ENCODE data around the gene STS. TPM values are rescaled to one million over a fixed set of nuclear protein-coding genes. Genes with fewer than 3 reads are reported as not detected.
"Not testable (repeated sequence)": the region's sequence is repeated elsewhere in the genome, so short reads cannot be mapped to it uniquely, and the experiment has no call there.

The STS gene
- total RNA-seq, 2 donors from 2014 or later, result 3.6 TPM

DNA sequence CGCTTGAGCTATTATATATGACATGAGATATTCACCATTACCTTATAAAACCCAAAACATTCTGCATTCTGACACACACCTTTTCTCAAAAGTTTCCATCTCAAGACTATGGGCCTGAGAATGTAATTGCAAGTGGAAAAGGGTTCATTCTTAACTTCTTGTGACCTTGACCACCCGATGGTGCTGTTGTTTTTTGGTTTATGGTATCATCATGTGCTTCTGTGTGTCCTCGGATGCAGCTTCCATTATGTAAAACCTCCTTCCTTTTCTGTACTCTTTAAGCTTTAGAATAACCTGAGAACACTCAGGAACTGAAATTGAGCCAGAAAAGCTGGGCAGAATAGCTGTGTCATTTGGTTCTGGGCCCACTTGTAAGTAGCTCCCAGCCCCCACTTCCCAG, 16.7 kb downstream of the STS start:
- H3K27me3 ChIP-seq, result no peaks in the 10 kb centered on the region
- H3K4me3 ChIP-seq, result no peak overlapping the region
- DNase-seq (no peak), ATAC-seq (no peak)
- no peak overlapping the region for H3K27ac ChIP-seq
- no peaks in the 10 kb centered on the region for H3K4me1 ChIP-seq
- no peaks in the 10 kb centered on the region for H3K9me3 ChIP-seq
- H3K36me3 ChIP-seq (replicated peaks in 1 of 2; ENCODE audit: insufficient read depth in 1 of 2, low read depth in 2 of 2), result no peaks in the 10 kb centered on the region
- 73 to 80% methylated on average over 1 to 2 of the region's 3 CpGs for WGBS, 2 donors
- no peak for TF ChIP-seq CTCF (IDR thresholded peaks at IDR 0.05)
- no peak for TF ChIP-seq POLR2A (IDR thresholded peaks at IDR 0.05)
- intact Hi-C loops (cut with DNase I), result no loop called here

DNA sequence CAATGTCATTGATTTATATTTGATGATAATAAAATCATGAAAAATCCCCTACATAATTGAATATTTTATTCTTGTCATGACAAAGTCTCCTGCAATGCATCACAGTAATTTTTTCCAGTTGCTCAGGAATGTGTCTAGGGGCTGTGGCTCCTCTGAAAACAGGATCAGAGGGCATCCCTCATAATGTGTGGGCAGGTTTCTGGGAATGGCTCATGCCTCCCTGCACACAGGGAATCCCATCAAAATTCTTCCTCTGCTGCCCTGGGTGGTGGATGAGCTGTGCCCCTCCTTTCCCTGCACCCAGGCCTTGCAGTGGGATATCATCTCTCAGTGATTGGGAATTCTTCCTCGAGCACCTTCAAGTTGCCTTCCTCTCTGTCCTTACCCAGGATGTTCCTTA, 20.9 kb downstream of the STS start:
- Histone ChIP-seq H3K4me3 (no peak overlapping the region), H3K27me3 (no peaks in the 10 kb centered on the region), H3K27ac (no peak overlapping the region), H3K9me3 (no peaks in the 10 kb centered on the region), H3K4me1 (no peaks in the 10 kb centered on the region), H3K36me3 (replicated peaks in 1 of 2; ENCODE audit: insufficient read depth in 1 of 2, low read depth in 2 of 2) (no peaks in the 10 kb centered on the region)
- intact Hi-C loops (cut with DNase I), result no loop called here
- no peak for TF ChIP-seq POLR2A (IDR thresholded peaks at IDR 0.05)
- no peak for TF ChIP-seq CTCF (IDR thresholded peaks at IDR 0.05)
- WGBS, 2 donors, result 100% methylated on average over 1 of the region's 1 CpG
- ATAC-seq (no peak), DNase-seq (no peak)

GRCh38 chrX:7169627-7170026, 22.1 kb downstream of the STS start:
- ATAC-seq (peak; percentile 70), DNase-seq (peak; percentile 11 to 48 (median 45))
- Histone ChIP-seq H3K4me1 (no peaks in the 10 kb centered on the region), H3K27me3 (no peaks in the 10 kb centered on the region), H3K4me3 (no peak overlapping the region), H3K9me3 (no peaks in the 10 kb centered on the region), H3K27ac (no peak overlapping the region), H3K36me3 (replicated peaks in 1 of 2; ENCODE audit: insufficient read depth in 1 of 2, low read depth in 2 of 2) (no peaks in the 10 kb centered on the region)
- TF ChIP-seq CTCF (IDR thresholded peaks at IDR 0.05) (no peak), POLR2A (IDR thresholded peaks at IDR 0.05) (no peak)
- intact Hi-C loops (cut with DNase I), result no loop called here
- whole genome bisulfite sequencing, 2 donors, result 27 to 33% methylated on average over 3 of the region's 3 CpGs

- Histone ChIP-seq H3K27ac (no peak overlapping the region), H3K27me3 (no peaks in the 10 kb centered on the region), H3K4me1 (no peaks in the 10 kb centered on the region), H3K4me3 (no peak overlapping the region), H3K9me3 (no peaks in the 10 kb centered on the region), H3K36me3 (replicated peaks in 1 of 2; ENCODE audit: insufficient read depth in 1 of 2, low read depth in 2 of 2) (no peaks in the 10 kb centered on the region)
- intact Hi-C loops (cut with DNase I), result no loop called here
- ATAC-seq, result no peak
- peak in 2 of 4 donors; percentile 2 to 33 for DNase-seq
- 100% methylated on average over 1 of the region's 3 CpGs for WGBS, 2 donors
- TF ChIP-seq CTCF (IDR thresholded peaks at IDR 0.05) (peak in 1 of 7 experiments; percentile 10), POLR2A (IDR thresholded peaks at IDR 0.05) (no peak)
Measured at GRCh38 chrX:7170898-7171297, 23.4 kb downstream of the STS start.

DNA sequence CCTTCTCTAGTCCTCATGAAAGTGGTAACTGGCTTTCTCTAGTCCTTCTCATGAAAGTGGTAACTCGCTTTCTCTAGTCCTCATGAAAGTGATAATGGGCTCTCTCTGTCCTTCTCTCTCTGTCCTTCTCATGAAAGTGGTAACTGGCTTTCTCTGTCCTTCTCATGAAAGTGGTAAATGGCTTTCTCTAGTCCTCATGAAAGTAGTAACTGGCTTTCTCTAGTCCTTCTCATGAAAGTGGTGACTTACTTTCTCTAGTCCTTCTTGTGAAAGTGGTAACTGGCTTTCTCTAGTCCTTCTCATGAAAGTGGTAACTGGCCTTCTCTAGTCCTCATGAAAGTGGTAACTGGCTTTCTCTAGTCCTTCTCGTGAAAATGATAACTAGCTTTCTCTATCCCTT, 31.3 kb downstream of the STS start:
- H3K36me3 ChIP-seq (replicated peaks in 1 of 2; ENCODE audit: insufficient read depth in 1 of 2, low read depth in 2 of 2); H3K27ac ChIP-seq; H3K4me3 ChIP-seq; ATAC-seq; H3K4me1 ChIP-seq; DNase-seq; intact Hi-C loops (cut with DNase I); H3K9me3 ChIP-seq; H3K27me3 ChIP-seq: not testable (repeated sequence)
- WGBS, 2 donors, result 78 to 85% methylated on average over 2 of the region's 2 CpGs

Measured in body of pancreas (tissue), 4 donors.